CD4-positive, alpha-beta T cell (primary cell): ENCODE results near the gene CAPG. TPM values are rescaled to one million over a fixed set of nuclear protein-coding genes. Genes with fewer than 3 reads are reported as not detected.

ENCODE experiments used
- ATAC-seq: fragments of 200-7000 bp; cut with Tn5 transposase; one replicate; pipeline ENCODE4 v1.10.0; 2022; ENCODE audit warnings: mild to moderate bottlenecking; ENCODE audit not compliant: poor library complexity
- CTCF ChIA-PET: fragments of 350-600 bp; sonication (Branson Sonifier 250); formaldehyde crosslinking; loops from one replicate; lab custom pipeline; 2021; ENCODE audit warnings: antibody characterized with exemption, inconsistent platforms; lab: Charles Lee
- POLR2A ChIA-PET: fragments of 350-600 bp; sonication (Branson Sonifier 250); formaldehyde crosslinking; loops from one replicate; lab custom pipeline; 2021; ENCODE audit warnings: antibody characterized with exemption, inconsistent platforms; lab: Charles Lee
- DNase-seq, 14 experiments: peaks; one replicate each; pipeline ENCODE4 v3.0.0-alpha.2; 2013 to 2020; ENCODE audit warnings: mixed read lengths in 2 of 14
- H3K27ac ChIP-seq, 2 donors: one replicate each; pipeline versions ENCODE4 v1.5.1 to v1.7.0; 2013; ENCODE audit warnings: low read length in 2 of 2, low read depth in 1 of 2, mild to moderate bottlenecking in 1 of 2
- H3K27me3 ChIP-seq, 2 experiments: 1 replicate in 1 of 2; 2 replicates in 1 of 2; pipeline versions ENCODE4 v1.6.1 to v1.7.0; 2013; ENCODE audit warnings: low read length in 2 of 2, control low read depth in 1 of 2, mild to moderate bottlenecking in 1 of 2, moderate library complexity in 1 of 2; ENCODE audit not compliant: insufficient read depth in 2 of 2, control insufficient read depth in 1 of 2
- H3K36me3 ChIP-seq: one replicate; pipeline ENCODE4 v1.6.1; 2013; ENCODE audit warnings: low read length, control low read depth; ENCODE audit not compliant: insufficient read depth
- H3K4me1 ChIP-seq: one replicate; pipeline ENCODE4 v1.6.1; 2013; ENCODE audit warnings: low read length, control low read depth; ENCODE audit not compliant: insufficient read depth
- H3K4me3 ChIP-seq: one replicate; pipeline ENCODE4 v1.5.1; 2013; ENCODE audit warnings: mild to moderate bottlenecking, low read length, moderate library complexity
- H3K9me3 ChIP-seq, 2 experiments: 1 replicate in 1 of 2; 2 replicates in 1 of 2; pipeline versions ENCODE4 v1.6.1 to v1.7.0; 2013; ENCODE audit warnings: low read length in 2 of 2, mild to moderate bottlenecking in 2 of 2, control low read depth in 1 of 2, moderate library complexity in 1 of 2; ENCODE audit not compliant: control insufficient read depth in 1 of 2, insufficient read depth in 1 of 2
- H3K27ac Mint-ChIP-seq: one replicate; pipeline ENCODE4 v1.8.0; 2020; ENCODE audit warnings: mixed read lengths
- H3K27me3 Mint-ChIP-seq: one replicate; pipeline ENCODE4 v1.8.0; 2021; ENCODE audit warnings: mixed read lengths
- H3K36me3 Mint-ChIP-seq: one replicate; pipeline ENCODE4 v1.8.0; 2021; ENCODE audit warnings: low read depth, mixed read lengths
- H3K4me1 Mint-ChIP-seq: one replicate; pipeline ENCODE4 v1.8.0; 2021; ENCODE audit warnings: low read depth, mixed read lengths
- H3K4me3 Mint-ChIP-seq: one replicate; pipeline ENCODE4 v1.8.0; 2020; ENCODE audit warnings: mild to moderate bottlenecking, mixed read lengths
- H3K9me3 Mint-ChIP-seq: one replicate; pipeline ENCODE4 v1.8.0; 2020; ENCODE audit warnings: mixed read lengths
- intact Hi-C, 2 experiments: fragments of 100-400 bp; cut with DNase I in 1 of 2; cut with micrococcal nuclease in 1 of 2; formaldehyde crosslinking; loops; one replicate each; pipeline versions ENCODE4 v1.15.1 to v1.9.0; 2023 to 2025; cut with DNase I, micrococcal nuclease
- total RNA-seq, 174 experiments: library from RNA in 2 of 174; stranded (reverse) in 2 of 174; gene quantifications; one replicate each; pipeline ENCODE4 v1.2.3 and lab custom pipeline; 2021 to 2026
- TF ChIP-seq, protein P1 (sequence below): fragments of 200-600 bp; IDR thresholded peaks from one replicate; pipeline ENCODE4 v1.8.0; 2022; ENCODE audit warnings: antibody characterized with exemption, mild to moderate bottlenecking

CAPG gene
- total RNA-seq, 2 experiments from 2014 or later, result 21.7 to 23.3 TPM

DNA sequence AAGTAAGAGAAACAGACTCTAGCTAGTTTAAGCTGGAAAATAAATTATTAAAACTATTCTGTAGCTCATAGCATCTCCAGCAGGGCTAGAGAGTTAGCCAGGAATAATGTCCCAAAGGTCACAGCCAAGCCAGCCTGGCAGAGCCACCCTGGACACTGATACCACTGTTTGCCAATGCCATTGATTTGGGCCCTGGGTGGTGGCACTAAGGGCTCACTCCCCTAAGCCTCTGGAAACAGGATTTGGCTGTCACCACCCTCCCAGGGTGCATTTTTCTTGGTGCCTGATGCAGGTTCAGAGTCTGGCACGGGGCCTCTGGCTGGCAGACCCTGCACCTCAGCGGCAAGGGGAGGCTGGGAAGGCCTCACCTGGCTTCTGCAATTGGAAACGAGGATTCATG is 15.4 kb upstream of the CAPG start:
- Mint-ChIP-seq H3K9me3 (no peaks in the 10 kb centered on the region), H3K27ac (no peak overlapping the region), H3K4me3 (no peak overlapping the region), H3K36me3 (no peaks in the 10 kb centered on the region), H3K27me3 (no peaks in the 10 kb centered on the region), H3K4me1 (peaks cover 4% of the 10 kb centered on the region)
- DNase-seq, result no peak
- H3K4me3 ChIP-seq, result no peak overlapping the region
- no peaks in the 10 kb centered on the region for H3K36me3 ChIP-seq
- no peak for ATAC-seq
- H3K4me1 ChIP-seq, result peaks cover 8% of the 10 kb centered on the region
- H3K27ac ChIP-seq, result no peak overlapping the region
- POLR2A ChIA-PET, result interaction anchor here (0.7 kb wide), 1 partner anchor 107 kb away, joined by 4 read pairs; no protein-coding TSS in a partner anchor
- CTCF ChIA-PET, result interaction anchor here (0.7 kb wide), 1 partner anchor 123 kb away, joined by 3 read pairs; no protein-coding TSS in a partner anchor
- H3K9me3 ChIP-seq, result no peaks in the 10 kb centered on the region
- TF ChIP-seq, protein P1, sequence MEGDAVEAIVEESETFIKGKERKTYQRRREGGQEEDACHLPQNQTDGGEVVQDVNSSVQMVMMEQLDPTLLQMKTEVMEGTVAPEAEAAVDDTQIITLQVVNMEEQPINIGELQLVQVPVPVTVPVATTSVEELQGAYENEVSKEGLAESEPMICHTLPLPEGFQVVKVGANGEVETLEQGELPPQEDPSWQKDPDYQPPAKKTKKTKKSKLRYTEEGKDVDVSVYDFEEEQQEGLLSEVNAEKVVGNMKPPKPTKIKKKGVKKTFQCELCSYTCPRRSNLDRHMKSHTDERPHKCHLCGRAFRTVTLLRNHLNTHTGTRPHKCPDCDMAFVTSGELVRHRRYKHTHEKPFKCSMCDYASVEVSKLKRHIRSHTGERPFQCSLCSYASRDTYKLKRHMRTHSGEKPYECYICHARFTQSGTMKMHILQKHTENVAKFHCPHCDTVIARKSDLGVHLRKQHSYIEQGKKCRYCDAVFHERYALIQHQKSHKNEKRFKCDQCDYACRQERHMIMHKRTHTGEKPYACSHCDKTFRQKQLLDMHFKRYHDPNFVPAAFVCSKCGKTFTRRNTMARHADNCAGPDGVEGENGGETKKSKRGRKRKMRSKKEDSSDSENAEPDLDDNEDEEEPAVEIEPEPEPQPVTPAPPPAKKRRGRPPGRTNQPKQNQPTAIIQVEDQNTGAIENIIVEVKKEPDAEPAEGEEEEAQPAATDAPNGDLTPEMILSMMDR, result no peak
- intact Hi-C loops, result no loop called here
- no peaks in the 10 kb centered on the region for H3K27me3 ChIP-seq

DNA sequence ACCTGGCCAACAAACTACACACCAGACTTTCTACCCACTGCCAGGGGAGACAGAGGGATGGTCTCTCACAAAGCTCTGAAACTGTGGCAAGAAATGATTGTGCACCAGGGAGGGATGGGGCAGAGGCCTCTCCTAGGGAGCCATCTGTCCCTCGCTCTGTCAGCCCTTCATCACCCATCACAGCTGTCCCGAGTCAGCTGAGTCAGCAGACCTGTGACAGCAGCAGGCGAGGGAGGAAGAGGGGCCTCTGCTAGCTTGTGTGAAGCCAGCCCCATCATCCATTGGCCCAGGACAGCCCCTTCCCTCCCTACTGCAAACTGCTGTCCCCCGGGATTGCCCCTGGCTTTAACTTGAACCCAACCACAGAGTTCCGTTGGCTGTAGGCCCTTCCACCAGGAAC is 13.4 kb upstream of the CAPG start:
- peaks cover 27% of the 10 kb centered on the region for H3K4me1 ChIP-seq
- H3K27me3 ChIP-seq, result no peaks in the 10 kb centered on the region
- H3K4me3 ChIP-seq, result no peak overlapping the region
- intact Hi-C loops, result loop anchor here in 1 of 2 experiments (5.0 kb wide), 1 partner anchor 179 kb away; the partner anchor contains the start of gene TMEM150A
- TF ChIP-seq, protein P1, result no peak
- no peak for ATAC-seq
- Mint-ChIP-seq H3K36me3 (peaks cover under 1% of the 10 kb centered on the region), H3K4me1 (peaks cover 19% of the 10 kb centered on the region), H3K4me3 (no peak overlapping the region), H3K9me3 (no peaks in the 10 kb centered on the region), H3K27ac (no peak overlapping the region), H3K27me3 (no peaks in the 10 kb centered on the region)
- peak in 1 of 14 experiments; percentile 12 for DNase-seq
- H3K9me3 ChIP-seq, result no peaks in the 10 kb centered on the region
- POLR2A ChIA-PET, result no interaction called here
- H3K36me3 ChIP-seq, result no peaks in the 10 kb centered on the region
- no peak overlapping the region for H3K27ac ChIP-seq
- CTCF ChIA-PET, result no interaction called here

DNA sequence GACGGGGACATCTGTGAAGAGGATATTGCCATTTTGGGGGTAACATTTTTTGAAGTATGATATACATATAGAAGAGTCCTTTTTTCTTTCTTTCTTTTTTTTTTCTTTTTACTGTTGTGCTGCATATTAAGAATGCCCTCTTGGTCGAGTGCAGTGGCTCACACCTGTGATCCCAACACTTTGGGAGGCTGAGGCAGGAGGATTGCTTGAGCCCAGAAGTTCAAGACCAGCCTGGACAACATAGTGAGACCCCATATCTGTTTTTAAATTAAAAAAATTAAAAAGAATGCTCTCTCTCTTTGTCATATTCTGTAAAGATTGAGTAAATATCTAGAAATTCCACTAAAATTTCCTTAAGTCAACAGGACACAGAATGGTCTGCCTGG is 11.9 kb upstream of the CAPG start:
- ChIA-PET CTCF (interaction anchor here (4.5 kb wide), 1 partner anchor 129 kb away, joined by 44 read pairs; no protein-coding TSS in a partner anchor), POLR2A (interaction anchor here (4.5 to 4.8 kb wide), 2 partner anchors 117 to 130 kb away, joined by 43 to 47 read pairs; partner anchors contain the start of gene MAT2A)
- Histone ChIP-seq H3K36me3 (no peaks in the 10 kb centered on the region), H3K4me3 (no peak overlapping the region), H3K27ac (no peak overlapping the region), H3K4me1 (peaks cover 33% of the 10 kb centered on the region), H3K9me3 (no peaks in the 10 kb centered on the region), H3K27me3 (no peaks in the 10 kb centered on the region)
- H3K4me1 Mint-ChIP-seq, result peaks cover 24% of the 10 kb centered on the region
- ATAC-seq (no peak), DNase-seq (no peak)
- TF ChIP-seq, protein P1, result no peak
- H3K36me3 Mint-ChIP-seq, result peaks cover 4% of the 10 kb centered on the region
- no peak overlapping the region for H3K4me3 Mint-ChIP-seq
- intact Hi-C loops, result loop anchor here in 1 of 2 experiments (5.0 kb wide), 1 partner anchor 180 kb away; the partner anchor contains the start of gene TMEM150A
- H3K27ac Mint-ChIP-seq, result peak overlapping the region; percentile 14
- no peaks in the 10 kb centered on the region for H3K27me3 Mint-ChIP-seq
- H3K9me3 Mint-ChIP-seq, result no peaks in the 10 kb centered on the region
